HG03103 (cell line): Measurements from ENCODE around the gene PWP2.

Source experiments
- ATAC-seq: cut with Tn5 transposase; IDR thresholded peaks from one replicate; pipeline ENCODE4 v1.9.1; 2021; ENCODE audit warnings: low read depth; ENCODE audit not compliant: unreplicated experiment

PWP2 gene

DNA sequence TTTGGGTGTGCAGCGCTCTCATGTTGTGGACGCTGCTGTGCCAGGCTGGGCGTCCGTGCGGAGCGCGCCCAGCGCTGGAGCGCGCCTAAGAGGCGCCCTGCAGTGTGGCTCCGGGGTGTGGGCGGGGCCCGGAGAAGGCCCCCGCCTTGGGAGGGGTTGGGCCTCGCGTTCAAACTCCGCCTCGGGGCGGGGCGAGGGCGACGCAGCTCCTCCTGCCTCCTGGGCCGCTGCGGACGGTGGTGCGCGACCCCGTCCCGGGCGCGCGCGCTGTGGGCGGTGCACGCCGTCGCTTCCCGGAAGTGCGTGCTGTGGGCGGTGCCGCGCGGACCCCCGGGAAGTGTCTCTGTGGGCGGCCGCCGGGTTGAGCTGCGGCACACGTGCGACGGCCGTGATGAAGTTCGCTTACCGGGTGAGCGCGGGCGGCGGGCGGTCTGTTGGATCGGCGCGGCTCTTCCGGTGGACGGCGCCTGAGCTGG, at the start of gene PWP2:
Gene PWP2 (plus strand): TSS at position 374 of the 476 bp plus-strand sequence. CDS start 18 bp downstream, at position 392.
- ATAC-seq = peak; percentile 90

DNA sequence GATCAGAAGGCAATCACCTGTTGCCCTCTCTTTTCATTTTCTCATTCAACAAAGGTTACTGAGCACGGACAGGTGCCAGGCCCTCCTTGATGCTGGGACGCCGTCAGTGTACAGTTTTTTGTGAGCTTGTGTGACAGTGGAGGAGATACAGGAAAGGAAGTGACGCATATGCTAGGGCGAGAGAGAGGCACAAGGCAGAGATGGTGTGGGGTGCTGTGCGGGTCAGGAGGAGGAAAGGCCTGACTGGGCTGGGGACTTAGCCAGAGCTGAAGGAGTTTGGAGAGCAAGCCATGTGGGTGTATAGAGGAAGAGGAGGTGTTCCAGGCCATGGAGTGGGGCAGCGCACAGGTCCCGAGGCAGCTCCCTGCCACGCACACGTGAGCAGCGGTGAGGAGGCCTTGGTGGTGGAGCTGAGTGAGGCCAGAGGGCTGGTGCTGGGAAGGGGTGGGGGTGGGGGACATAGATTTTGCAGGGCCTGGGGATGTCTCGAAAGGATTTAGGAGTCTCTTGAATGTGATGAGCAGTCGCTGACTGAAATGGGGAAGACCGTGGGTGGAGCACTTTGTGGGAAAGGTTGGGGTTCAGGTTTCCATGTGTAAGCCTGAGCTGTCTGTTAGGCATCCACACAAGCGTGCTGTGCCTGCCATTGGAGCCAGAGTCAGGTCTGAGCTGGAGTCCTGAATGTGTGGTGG, 49.1 kb upstream of the PWP2 start:
- no peak for ATAC-seq

DNA sequence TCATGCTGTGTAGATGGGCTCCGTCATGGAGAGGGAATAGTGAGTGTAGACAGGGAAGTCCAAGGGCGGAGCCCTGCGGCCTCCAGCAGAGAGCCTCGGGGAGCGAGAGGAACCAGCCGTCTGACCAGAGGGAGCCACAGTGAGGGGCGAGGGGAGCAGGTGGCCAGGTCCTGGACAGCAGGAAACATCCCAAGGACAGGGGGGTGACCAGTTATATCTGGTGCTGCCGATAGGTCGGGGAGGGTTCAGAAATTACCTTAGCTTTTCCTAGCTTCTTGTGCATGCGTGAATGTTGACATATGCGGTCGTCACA, 48.6 kb upstream of the PWP2 start:
- ATAC-seq = no peak

DNA sequence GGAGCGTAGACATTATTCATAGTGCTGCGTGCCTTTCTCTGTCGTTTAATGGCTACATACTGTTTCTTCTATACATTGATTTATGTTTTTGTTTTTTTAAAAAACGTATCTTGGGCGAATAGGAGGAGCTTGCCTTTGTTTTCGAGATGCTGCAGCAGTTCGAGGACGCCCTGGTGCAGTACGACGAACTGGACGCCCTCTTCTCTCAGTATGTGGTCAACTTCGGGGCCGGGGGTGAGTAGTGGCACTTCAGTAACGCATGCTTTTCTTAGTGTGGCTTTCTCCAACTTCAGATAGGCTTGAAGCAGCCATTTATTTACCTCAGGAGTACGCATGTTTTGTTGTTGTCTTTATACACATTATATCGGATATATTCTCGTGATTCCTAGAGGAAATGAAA, 48.2 kb upstream of the PWP2 start:
- ATAC-seq = no peak

DNA sequence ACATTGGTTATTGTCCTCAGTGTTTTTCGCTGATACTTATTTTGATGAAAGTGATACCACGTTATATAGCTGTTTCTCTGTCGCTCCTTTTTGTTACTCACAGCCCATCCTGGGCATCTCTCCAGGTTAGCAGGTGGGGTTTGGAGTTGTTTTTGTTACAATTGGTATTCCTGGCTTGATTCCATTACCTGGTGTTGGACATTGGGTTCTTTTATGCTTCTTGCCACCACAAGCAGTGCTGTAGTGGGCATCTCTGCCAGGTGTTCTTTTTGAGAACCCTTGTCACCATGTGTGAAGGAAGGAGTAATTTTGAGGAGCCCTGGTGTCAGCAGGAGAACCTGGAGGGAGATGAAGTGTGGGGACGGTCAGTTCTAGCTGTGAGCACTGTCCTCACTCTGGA, 47.5 kb upstream of the PWP2 start:
- ATAC-seq = no peak

DNA sequence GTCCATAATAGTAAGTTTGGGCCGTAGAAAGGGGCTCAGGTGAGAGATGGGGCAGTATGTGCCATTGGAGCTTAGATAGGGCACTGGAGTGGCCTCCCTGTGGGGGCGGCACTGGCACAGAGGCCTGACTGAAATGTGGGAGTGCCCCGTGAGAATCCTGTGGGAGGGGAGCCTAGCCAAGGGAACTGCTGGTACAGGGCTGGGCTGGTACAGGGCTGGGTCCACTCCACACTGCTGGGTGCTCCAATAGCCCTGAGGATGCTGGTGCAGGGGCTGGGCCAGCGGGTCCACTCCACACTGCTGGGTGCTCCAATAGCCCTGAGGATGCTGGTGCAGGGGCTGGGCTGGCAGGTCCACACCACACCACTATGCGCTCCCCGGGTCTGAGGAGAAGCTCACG, 44.8 kb upstream of the PWP2 start:
- ATAC-seq = no peak

DNA sequence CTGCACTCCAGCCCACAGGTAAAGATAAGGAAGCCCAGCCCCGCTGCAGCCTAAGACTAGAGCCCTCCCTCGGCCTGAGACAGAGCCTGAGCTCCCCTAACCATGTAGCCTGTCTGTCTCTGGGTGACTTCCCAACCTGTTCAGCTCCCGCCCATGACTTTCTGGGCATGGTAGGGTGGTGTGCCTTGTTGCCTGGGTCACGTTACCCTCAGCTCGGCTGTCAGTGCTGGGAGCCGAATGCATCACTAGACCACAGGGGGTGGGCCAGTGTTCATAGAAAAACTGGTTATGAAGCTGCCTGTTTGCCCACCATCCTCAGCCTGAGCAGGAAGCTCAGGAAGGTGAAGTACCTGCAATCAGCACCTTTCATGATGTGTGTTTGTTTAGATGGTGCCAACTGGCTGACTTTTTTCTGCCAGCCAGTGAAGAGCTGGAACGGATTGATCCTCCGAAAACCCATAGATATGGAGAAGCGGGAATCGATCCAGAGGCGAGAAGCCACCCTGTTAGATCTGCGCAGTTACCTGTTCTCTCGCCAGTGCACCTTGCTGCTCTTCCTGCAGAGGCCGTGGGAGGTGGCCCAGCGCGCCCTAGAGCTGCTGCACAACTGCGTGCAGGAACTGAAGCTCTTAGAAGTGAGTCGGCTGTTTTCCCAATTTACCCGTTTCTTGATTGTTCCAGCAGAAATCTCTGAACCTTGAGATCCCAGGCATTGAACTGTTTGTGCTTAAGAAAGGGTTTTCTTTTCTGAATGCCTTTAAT, 43.9 kb upstream of the PWP2 start:
- no peak for ATAC-seq

DNA sequence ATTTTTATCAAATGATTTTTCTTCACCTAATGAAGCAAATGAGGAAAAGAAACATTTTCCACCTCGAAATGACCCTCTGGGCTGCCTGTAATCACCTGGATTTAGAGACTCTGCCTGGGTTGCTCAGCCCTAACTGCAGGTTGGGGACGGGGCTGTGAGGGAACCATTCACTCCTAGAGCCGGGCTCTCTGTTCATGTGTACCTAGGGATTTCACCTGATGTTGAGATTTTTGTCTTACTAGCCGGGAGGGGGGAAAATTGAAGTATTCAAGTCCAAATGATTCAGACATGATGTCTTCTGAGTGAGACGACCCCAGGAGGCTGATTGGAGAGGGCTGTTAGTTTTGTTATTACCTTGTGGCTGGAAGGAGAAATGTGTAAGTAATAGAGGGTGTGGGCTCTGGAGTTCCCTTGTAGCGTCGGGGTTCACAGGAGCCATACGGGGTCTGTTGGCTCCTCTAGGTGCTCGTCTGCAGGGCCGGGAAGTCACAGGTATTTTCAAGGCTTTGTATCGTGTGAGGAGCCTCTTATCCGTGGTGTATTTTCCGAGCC, 42.3 kb upstream of the PWP2 start:
- no peak for ATAC-seq

DNA sequence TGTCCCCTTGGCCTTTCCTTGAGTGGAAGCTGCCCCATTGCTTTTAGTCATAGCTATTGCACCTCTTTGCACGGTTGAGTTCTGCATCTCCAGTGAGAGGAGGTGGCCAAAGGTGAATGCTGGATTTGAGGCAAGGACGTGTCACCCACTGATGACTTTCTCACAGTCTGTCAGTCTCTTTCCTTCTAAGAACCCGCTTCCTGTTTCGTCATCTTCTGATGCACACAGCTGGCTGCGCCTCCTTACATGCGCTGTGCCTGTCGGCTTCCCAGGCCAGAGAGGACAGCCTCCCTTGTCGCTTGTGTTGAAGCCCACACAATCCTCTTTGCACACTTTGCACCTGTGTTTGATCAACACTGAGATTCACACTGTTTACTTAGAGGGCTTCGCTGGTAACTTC, 41.8 kb upstream of the PWP2 start:
- ATAC-seq = no peak

DNA sequence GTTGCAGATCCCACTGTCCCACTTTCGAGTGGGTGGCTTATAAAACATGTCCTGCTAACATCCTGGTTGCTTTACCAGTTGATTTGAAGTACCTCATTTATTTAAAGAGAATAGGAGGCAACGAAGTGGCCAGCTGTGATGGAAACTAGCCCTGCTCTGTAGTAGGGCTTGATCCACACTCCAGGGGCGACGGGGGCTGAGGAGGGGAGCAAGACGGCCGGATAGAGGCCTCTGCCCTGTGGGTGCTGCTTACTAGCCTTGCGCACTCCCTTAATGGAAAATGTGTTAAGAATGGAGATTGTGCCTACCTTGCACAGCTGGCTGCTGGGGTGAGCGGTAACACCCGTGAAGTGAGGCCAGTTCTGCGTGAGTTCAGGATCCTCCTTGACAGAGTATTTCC, 41.1 kb upstream of the PWP2 start:
- ATAC-seq = no peak

DNA sequence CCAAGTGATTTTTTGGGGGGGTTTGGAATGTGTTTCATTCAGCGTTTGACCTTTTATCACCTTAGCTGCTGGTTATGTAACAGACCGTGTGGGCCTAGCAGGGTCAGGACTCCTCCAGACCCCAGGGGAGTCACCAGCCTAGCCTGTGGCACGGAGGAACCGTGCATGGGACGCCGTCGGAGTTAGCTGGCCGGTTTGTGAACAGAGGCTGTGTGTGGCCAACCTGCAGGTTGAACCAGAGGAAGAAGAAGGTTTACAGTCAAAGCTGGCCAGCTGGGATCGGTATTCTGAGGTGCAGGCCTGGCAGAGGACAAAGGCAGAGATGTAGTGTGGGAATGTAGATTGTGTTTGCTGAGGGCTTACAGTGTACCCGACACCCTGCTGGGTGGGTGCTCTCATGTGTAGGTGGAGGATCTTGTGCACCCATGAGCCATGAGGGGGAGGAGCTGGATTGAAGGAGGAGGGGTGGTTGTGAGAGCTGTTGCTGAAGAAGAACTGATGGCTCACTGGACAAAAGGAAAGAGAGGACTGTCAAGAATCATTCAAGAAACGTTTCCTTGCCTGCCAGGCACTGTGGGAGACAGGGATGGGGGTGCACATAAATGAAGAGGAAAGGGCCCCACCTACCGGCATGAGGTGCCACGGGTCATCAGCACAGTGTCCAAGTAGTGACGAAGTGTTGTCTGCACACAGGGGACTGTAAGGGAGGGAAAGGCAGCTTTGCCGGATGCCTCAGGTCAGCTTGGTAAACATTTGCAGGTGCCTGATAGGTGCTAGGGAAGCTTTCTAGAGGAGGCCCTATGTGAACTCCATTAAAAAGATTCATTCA, 40.0 kb upstream of the PWP2 start:
- ATAC-seq = no peak

DNA sequence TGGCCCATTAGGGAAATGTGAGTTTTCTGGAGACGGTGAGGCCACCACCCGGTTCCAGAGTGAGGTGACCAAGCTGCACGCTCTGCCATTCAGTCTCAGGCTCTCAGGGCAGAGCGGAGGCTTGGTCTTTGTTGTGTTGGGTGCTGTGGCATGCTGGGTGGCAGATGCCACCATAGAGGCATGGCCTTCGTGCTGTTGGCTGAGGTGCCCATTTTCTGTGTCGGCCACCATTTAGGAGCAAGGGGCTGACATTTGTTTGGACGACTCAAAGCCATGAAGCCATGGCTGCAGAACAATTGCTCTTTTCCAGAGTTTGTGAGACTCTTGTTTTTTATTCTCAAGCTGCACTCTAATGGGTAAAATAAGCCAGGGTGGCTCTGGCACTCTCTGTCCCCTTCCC, 36.8 kb upstream of the PWP2 start:
- ATAC-seq = no peak

DNA sequence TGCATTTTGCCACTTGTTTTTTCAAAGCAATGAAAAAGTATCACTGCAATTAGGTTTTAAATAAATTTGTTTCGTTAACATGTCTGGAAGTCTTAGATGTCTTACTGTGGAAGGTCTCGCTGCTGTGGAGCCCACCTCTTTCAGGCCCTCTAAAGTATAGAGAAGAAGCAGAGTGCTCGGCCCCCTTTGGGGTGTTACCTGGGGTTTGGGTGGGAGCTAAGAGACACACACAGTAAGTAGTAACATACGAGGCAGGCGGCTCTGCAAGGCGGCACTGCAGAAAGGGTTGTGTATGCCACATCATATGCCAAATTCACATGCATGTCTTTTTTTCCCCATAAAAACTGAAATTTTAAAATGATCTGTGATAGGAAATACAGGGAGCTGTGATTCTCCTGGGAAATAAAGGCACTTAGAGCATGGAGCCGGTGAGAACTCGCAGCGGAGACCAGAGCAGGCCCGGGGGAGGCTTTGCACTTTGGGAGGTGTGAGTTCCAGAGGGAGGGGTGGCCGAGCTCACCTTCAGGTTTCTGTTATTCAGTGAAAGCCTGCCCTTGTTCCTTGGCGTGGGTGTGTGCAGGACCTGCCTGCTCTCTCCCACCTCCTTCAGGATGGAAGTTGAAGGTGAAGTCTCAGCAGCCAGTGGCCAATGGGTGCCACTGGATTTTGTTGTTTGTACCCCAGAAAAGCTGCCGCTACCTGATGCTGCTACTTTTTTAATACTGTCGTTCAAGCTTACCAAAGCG, 35.7 kb upstream of the PWP2 start:
- no peak for ATAC-seq

DNA sequence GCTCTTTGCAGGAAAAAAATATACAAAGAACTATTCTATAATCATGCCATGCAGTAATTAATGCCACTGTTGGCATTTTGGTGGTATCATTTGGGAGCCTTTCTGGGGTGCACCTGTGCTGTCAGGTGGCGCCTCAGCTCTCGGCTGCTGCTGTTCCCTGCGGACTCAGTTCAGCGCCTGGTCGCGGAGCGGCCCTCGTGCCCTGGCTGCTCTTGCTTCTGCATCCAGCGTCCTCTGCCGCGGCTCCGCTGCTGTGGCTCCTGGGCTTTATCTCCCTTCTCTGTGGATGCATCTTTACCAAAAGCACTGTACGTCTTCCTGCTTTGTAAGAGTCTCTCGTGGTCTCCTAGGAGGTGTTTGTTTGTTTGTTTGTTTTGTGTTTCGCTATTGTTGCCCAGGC, 35.1 kb upstream of the PWP2 start:
- ATAC-seq = no peak

DNA sequence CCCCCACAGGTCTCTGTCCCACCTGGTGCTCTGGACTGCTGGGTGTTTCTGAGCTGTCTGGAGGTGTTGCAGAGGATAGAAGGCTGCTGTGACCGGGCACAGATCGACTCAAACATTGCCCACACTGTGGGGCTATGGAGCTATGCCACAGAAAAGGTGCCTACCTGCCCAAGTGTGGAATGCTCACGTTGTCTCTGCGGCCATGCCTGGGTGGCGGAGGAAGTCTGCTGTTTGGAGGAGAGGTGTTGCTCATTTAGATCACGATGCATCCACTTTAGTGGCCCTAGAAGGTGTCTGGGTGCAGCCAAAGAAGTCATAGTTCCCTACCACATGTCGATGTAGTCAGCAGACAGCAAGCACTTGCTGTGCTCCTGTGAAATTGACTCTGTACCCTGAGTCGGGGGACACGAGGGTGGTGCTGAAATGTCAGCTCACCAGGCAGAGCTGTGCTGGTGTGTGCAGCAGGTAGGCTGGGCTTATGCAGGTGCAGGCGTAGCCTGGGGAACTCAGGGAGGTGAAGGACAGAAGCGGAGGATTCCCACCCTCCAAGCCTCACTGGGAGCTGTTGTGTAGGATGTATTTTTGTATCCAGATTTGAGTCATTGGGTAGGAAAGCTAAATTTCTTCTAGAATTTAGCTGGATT, 32.8 kb upstream of the PWP2 start:
- ATAC-seq = no peak

DNA sequence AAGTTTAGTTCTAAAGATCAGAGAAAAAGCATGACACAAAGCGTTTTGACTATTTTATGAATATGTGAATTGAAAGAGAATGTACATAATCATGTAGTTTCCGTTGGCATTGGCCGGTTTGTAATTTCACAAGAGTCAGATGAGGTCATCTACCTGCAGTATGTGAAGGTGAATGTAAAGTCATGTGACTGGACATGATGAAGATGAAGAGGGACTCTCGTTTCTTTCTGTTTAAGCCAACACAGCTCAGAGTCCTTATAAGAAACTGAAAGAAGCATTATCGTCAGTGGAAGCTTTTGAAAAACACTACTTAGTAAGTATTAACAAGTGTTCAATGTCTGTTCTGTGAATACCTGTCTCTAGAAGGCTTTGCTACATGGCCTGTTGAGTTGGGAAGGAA, 30.9 kb upstream of the PWP2 start:
- ATAC-seq = no peak

DNA sequence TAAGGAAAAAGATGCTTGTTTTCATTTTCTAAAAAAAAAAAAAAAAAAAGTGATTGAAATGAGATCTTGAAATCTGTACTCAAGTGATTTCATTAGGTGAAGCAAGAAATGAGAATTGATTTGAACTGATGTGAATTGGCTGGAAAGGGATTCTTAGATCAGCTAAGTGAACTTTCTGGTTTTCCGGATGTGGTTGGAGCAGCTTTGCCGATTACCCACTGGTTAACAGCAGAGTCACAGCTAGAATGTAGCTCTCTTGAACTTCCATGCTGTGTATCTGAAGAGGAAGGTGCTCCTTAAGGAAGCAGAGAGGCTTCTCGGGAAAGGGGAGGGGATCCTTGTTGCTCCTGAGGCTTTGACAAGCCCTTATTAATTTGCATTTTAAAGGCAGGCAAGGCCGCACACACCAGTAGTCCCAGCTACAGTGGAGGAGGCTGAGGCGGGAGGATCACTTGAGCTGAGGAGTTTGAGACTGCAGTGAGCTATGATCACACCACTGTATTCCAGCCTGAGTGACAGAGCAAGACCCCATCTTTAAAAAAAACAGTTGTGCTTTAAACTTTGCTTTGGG, 28.7 kb upstream of the PWP2 start:
- no peak for ATAC-seq

DNA sequence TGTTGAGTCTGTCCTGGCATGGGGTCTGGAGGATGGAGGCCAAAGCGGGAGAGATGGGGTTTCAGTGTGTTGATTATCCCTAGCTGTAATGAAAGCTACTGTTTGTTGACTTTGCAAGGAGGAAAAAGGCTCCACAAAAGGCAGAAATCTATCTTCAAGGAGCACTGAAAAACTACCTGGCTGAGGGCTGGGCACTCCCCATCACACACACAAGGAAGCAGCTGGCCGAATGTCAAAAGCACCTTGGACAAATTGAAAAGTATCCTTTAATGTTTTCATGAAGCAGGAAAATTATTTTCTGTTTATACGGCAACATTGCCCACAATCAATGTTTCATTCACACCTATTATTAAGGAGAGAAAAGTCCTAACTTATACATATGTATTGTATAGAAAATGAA, 27.8 kb upstream of the PWP2 start:
- ATAC-seq = no peak

DNA sequence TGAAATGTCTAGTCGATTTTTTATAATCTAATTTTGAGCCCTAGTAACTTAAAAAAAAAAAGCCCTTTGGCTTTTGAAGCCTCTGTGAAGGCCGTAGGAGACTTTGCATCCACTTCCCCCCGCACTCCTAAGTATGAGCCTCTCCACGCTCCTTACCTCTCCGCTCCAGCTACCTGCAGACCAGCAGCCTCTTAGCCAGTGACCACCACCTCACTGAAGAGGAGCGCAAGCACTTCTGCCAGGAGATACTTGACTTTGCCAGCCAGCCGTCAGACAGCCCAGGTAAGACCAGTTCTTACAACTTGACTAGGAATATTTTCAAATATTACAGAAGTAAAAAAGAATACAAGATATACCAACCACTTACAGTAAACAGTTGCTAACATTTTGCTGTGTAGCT, 27.4 kb upstream of the PWP2 start:
- ATAC-seq = no peak
